ENCODE data around the gene VWA8.

DNA sequence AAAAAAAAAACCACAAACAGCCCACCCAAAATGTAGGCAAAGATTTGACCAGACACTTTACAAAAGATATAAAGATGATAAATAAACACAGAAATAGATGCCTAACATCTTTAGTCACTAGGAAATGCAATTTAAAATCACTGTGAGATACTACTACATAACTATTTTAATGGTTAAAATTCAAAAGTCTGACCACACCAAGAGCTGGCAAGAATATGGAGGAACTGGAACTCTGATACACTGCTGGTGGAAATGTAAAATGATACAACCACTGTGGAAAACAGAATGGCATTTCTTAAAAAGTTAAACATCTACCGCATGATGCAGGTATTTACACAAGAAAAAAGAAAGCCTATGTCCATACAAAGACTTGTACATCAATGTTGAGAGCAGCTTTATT lies 26.8 kb downstream of the VWA8 start:
- TF ChIP-seq, protein P1, sequence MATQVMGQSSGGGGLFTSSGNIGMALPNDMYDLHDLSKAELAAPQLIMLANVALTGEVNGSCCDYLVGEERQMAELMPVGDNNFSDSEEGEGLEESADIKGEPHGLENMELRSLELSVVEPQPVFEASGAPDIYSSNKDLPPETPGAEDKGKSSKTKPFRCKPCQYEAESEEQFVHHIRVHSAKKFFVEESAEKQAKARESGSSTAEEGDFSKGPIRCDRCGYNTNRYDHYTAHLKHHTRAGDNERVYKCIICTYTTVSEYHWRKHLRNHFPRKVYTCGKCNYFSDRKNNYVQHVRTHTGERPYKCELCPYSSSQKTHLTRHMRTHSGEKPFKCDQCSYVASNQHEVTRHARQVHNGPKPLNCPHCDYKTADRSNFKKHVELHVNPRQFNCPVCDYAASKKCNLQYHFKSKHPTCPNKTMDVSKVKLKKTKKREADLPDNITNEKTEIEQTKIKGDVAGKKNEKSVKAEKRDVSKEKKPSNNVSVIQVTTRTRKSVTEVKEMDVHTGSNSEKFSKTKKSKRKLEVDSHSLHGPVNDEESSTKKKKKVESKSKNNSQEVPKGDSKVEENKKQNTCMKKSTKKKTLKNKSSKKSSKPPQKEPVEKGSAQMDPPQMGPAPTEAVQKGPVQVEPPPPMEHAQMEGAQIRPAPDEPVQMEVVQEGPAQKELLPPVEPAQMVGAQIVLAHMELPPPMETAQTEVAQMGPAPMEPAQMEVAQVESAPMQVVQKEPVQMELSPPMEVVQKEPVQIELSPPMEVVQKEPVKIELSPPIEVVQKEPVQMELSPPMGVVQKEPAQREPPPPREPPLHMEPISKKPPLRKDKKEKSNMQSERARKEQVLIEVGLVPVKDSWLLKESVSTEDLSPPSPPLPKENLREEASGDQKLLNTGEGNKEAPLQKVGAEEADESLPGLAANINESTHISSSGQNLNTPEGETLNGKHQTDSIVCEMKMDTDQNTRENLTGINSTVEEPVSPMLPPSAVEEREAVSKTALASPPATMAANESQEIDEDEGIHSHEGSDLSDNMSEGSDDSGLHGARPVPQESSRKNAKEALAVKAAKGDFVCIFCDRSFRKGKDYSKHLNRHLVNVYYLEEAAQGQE (IDR thresholded peaks at IDR 0.05; ENCODE audit: unreplicated experiment), result no peak
- TF ChIP-seq, protein P2, sequence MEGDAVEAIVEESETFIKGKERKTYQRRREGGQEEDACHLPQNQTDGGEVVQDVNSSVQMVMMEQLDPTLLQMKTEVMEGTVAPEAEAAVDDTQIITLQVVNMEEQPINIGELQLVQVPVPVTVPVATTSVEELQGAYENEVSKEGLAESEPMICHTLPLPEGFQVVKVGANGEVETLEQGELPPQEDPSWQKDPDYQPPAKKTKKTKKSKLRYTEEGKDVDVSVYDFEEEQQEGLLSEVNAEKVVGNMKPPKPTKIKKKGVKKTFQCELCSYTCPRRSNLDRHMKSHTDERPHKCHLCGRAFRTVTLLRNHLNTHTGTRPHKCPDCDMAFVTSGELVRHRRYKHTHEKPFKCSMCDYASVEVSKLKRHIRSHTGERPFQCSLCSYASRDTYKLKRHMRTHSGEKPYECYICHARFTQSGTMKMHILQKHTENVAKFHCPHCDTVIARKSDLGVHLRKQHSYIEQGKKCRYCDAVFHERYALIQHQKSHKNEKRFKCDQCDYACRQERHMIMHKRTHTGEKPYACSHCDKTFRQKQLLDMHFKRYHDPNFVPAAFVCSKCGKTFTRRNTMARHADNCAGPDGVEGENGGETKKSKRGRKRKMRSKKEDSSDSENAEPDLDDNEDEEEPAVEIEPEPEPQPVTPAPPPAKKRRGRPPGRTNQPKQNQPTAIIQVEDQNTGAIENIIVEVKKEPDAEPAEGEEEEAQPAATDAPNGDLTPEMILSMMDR (conservative IDR thresholded peaks at IDR 0.05; ENCODE audit: low read depth in 2 of 2), result no peak
- TF ChIP-seq POLR2AphosphoS5 (IDR thresholded peaks at IDR 0.05; ENCODE audit: low read depth) (no peak), NANOG (IDR thresholded peaks at IDR 0.05; ENCODE audit: borderline replicate concordance) (no peak), ZNF114 (CRISPR knock-in tag; IDR thresholded peaks at IDR 0.05) (no peak)
- TF ChIP-seq, protein P3, sequence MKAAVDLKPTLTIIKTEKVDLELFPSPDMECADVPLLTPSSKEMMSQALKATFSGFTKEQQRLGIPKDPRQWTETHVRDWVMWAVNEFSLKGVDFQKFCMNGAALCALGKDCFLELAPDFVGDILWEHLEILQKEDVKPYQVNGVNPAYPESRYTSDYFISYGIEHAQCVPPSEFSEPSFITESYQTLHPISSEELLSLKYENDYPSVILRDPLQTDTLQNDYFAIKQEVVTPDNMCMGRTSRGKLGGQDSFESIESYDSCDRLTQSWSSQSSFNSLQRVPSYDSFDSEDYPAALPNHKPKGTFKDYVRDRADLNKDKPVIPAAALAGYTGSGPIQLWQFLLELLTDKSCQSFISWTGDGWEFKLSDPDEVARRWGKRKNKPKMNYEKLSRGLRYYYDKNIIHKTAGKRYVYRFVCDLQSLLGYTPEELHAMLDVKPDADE (IDR thresholded peaks at IDR 0.05), result no peak

All from GM23338 (cell line).